Hematopoietic multipotent progenitor cell treated with erythropoietin and hydrocortisone succinate and interleukin-3 and kit ligand, for 15 days (in vitro differentiated cells): Measurements from ENCODE around the gene AXIN1.

Experiments used
- DNase-seq: peaks from one replicate; pipeline ENCODE4 v3.0.0-alpha.2; 2015; ENCODE audit warnings: low spot score

The AXIN1 gene

DNA sequence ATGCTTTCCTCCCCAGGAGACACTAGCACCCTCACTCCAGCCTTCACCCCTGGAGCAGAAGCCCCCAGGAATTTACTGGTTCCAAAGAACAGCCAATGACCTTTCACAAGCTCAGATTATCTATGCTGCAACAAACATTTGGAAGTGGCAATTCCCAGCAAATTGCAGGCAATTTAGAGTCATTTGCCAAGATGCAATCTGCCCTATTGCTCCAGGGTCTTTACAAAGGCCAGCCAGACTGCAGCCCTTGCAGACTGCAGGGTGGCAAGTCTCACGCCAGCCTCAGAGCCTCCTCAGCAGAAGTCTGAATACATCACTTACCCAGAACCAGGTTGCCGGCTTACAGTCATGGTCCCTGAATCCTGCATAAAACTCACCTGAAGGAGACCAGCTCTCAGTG, 21.8 kb downstream of the AXIN1 start:
- no peak for DNase-seq

DNA sequence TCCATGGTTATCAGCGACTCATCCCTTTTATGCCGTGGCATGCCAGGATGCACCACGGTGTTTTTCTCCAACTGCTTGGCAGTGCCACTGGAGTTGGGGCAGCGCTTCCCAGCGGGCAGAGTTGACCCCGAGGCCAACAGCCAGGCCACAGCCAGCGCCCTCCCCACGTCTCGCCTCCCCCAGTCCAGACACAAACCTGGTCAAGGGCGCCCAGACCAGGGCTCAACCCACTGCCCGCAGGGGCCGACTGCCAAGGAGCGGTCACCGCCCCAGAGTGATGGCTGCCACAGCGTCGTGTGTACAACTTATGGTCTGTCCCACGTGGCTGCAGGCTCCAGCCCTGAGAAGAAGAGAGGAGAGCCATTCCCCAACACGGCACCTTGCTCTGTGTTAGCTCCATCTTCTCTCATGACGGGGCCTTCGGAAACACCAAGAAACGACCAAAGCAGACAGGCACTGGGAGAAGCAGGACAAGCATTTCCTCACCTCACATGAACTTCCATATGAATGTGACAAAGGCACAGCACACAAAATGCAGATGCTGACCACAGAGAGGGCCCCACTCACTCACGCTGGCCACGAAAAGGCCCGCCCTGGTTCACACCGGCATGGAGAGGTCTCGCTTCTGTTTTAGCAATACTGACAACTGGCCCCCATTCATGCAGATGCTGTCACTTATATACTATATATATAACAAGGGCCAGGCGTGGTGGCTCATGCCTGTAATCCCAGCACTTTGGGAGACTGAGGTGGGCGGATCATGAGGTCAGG, 27.0 kb downstream of the AXIN1 start:
- DNase-seq, result no peak

DNA sequence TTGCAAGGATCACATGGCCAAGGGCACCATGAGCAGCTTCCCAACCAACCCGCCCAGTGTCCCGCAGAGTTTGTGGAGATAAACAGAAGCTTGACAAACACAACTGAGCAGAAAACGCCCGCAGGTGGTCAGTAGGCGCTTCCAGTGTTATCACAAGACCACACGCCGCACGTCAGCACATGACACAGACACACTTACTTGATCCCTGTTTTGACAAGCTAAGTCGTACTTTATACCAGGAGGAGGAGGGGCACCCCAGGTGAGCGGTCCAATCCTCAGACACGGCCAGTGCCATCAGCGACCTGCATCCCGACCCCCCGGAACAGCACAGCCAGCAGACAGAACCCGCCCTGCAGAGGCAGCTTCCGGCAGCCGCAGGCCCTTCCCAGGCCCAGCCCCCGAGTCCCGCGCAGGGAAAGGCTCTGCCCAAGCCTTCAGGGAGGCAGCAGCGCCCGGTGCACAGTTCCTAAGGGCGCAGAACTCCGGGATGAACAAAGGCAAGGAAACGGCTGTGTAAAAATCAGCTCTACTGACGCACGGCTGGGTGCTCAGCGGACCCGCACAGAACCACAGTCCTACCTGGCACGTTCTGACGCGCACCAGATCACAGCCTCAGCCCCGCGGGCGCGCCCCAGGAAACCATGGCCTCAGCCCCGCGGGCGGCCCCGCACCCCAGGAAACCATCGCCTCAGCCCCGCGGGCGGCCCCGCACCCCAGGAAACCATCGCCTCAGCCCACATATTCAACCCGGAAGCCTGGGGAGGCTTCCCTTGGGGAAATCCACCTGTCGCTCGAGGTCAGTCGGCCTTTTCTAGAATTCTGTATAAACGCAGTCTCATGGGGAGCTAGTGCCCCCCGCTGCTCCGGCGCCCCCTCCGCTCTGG, 27.8 kb downstream of the AXIN1 start:
- peak; percentile 69 for DNase-seq

DNA sequence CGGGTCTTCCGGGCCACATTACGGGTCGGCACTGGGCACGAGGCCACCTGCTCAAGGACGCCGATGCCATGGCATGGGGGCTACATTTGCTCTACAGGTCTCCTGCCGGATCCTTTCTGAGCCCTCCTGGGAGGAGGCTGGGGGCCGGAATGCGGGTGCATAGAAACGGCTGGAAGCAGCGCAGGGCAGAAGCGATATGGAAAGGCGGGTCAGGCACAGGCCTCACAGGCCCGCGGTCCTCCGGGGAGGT, 28.4 kb downstream of the AXIN1 start:
- DNase-seq, result no peak

DNA sequence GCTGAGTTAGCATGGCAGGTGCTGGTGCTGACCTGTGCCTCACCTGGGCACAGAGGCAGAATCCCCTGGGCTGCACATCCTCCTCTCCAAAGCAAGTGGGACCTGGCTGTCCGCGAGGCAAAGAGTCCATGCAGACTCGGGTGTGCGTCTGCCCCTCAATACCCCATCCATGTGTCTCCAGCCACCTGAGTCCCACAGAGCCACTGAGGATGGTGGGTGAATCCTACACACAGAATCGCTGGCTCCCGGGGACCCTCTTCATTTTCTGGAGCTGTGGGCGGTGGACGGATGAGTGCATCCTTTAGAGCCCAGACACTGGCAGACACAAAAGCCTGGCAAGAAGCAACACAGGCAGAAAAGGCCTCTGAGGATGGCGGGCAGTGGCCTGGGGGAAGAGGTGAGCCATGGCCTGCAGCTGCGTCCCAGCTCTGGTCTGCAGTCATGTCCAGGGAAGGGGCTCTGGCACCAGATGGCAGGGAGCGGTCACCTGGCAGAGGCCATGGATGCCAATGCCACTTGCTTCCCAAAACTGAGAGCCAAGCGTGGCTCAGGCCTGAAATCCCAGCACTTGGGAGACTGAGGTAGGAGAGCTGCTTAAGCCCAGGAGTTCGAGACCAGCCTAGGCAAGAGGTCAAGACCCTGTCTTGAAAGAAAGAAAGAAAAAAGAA, 29.9 kb downstream of the AXIN1 start:
- DNase-seq, result no peak

DNA sequence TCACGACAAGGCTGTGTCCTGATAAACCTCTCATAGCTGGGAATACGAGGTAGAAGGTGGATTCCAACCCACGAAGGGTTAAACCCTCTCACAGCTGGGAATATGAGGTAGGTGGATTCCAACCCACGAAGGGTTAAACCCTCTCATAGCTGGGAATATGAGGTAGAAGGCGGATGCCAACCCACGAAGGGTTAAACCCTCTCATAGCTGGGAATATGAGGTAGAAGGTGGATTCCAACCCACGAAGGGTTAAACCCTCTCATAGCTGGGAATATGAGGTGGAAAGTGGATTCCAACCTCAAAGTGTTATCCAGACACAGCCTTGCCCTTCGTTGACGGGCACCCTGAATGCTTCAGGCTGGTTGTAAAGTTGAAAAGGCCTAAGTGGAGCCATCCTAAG, 31.0 kb downstream of the AXIN1 start:
- no peak for DNase-seq

DNA sequence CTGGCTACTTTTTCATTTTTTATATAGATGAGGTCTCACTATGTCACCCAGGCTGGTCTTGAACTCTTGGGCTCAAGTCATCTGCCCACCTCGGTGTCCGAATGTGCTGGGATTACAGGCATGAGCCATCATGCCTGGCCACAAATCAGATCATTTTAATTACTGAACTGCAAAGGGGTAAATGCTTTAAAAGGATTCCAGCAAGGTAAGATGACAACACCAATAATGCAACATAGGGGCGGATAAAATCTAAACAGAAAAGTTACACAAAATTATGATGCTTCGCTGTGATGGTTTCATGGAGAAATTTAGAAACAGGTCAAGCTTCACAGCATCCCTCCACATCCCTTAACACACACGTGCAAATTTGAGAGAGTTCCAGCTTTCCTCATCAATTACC, 32.3 kb downstream of the AXIN1 start:
- no peak for DNase-seq

DNA sequence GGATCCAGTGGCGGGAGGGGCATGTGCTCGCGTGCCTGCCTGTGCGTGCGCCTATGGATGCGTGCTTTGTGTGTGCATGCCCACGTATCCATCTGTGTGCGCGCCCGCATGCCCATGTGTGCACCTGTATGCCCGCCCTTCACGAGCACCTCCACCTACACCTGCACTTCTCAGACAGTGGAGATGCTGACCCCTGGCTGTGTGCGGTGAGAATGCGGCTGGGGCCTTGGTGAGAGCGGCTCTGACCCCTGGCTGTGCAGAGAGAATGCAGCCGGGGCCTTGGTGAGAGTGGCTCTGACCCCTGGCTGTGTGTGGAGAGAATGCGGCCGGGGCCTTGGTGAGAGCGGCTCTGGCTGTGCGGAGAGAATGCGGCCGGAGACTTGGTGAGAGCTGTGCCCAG, 33.9 kb downstream of the AXIN1 start:
- DNase-seq, result no peak

DNA sequence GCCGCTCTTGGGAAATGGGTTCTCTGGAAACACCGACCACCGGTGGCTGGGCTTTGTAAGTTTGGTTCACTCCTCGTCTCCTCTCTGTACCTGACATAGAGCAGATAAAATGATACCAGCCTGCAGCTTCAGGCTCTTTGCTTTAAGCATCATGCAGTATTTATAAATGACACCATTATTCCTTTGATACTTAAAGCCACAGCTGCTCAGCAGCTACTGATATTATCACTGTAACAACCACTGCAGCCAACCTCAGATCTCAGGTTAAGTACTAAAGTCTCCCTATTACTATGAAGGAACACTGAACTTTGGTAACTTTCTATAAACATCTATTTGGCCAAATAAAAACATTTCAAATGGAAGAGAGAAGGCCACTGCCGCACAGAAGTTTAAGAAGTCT, 34.9 kb downstream of the AXIN1 start:
- DNase-seq, result no peak

DNA sequence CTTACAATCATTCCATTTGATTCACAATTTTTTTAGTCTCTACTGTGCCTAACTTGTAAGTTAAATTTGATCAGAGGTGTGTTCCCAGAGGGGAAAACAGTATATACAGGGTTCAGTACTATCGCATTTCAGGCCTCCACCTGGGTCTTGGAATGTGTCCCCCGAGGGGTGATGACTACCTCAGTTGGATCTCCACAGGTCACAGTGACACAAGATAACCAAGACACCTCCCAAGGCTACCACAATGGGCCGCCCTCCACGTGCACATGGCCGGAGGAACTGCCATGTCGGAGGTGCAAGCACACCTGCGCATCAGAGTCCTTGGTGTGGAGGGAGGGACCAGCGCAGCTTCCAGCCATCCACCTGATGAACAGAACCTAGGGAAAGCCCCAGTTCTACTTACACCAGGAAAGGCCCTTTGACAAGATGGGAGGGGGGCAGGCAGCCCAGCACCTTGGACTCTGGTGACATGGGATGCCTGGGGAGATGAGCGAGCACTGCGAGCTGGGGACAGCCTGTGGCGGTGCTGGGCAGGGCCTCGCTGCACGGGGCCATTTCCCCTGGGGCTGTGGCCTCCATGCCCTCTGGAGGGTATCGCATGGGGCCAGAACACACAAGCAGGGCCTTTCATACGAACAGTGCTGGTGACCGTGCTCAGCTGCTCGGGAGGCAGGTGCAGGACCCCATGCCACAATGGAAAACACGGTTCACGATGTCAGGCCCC, 35.6 kb downstream of the AXIN1 start:
- DNase-seq, result no peak

DNA sequence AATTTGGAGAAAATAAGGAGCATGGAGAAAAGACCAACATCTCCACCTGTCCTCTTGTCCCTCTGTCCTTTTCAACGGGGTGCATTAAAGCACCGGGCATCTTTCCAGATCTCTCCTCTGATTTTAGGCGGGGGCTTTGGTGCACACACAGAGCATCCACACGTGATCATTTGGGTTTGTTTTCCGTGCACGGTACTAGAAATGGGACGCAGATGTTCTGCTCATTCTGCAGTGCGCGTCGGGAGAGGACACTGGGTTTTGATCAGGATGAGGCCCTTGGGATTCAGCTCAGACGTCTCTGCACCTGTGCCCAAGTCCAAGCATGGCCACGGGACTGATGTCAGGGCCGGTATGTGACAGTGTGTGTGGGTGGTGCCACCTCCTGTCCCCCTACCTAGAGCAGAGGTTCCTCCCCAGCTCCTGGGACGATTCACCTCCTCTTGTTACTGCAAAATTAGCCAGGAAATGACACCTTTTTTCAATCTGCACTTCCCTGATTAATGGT, 37.7 kb downstream of the AXIN1 start:
- no peak for DNase-seq

DNA sequence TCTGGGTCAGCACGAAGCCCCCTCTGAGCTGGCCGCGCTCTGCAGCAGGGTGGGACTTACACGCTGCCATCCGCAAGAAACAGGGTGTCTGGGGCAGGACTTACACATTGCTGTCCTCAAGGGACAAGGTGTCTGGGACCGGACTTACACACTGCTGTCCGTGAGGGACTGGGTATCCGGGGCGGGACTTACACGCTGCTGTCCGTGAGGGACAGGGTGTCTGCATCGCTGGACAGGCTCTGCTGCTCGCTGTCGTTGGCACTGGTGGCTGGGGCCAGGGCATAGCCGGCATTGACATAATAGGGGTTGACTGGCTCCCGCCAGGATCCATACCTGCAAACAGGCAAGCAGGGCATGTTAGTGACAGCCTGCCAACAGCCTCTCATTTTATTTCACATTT, 38.2 kb downstream of the AXIN1 start:
- DNase-seq, result no peak

DNA sequence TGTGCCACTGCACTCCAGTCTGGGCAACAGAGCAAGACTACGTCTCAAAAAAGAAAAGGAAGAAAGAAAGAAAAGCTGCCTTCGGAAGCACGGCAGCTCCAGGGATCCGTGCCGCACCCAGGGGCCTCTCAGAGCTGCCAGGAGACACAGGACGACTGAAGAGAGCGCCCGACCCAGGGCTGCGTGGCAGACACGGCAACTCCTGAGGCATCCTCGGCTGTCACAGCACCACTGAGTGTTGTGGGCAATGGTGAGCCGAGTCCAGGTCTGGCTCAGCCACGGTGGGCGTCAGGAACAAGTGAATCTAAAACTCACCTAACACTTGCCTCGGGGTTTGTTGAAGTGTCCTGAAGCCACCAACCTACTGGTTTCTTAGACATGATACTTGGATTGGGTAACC, 40.8 kb downstream of the AXIN1 start:
- DNase-seq, result no peak

DNA sequence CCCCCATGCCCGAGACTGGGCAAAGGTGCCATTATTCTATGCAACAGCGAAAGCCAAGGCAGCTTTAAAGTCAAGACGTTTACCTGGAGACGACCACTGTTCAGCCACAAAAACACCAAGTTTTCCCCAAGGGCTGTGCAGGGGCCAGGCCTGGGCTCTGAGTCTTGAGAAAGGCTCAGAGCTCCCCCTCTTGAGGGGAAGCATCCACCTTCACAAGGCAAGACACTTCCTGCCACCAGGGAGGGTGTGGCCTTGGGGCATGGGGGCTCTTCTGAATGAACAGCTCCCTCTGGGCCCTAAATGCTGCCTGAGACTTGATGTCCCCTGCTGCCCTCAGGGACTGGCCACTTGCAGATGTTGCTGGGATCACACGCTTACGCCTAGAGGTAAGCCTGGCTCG, 43.0 kb downstream of the AXIN1 start:
- no peak for DNase-seq

DNA sequence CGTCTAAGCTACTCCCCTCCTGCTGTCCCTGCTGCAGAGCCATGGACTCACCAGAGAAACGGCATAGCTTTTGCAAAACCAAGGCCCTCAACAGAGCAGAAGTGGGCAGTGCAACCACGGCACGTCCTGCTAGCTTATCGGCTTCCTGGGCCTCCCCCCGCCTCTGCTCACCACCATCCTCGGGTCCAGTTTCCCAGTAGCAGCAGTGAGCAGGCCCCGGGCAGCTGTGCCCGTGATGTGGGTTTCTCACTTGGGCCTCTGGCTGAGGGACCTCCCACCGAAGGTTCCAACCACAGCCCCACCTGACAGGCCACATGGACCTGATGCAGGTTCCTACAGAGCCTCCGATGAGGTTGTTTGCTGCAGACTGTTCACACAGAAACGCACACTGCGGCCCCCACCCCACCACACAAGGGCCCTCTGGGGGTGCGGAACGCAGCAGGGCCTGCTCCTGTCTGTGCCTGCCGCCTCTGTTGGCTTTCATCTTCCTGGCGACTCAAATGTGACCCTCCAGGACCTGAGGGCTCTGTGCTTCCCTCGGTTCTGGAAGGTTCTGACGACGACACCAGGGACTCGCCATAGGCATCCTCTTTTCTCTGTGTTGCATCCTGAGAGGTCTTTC, 44.7 kb downstream of the AXIN1 start:
- DNase-seq, result no peak

DNA sequence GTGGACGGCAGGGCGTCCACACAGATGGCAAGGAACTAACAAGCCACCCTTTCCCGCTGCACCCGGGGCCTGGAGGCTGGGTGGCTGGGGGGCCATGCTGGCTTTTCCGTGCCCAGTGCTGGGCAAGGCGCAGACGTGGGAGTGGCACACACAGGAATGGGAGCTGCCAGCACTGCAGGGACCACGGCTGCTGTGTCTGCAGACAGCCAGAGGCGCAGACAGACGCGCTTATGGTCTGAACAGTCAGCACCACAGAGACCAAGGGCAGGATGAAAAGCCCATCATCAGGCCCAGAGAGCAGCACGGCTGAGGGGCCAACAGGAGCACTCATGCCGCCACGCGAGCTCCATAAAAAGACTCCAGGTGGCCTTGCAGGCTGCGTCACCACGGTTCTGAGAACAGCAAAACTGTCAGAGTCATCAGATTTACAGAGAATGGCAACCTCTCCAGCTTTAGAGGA, 45.6 kb downstream of the AXIN1 start:
- DNase-seq, result no peak

DNA sequence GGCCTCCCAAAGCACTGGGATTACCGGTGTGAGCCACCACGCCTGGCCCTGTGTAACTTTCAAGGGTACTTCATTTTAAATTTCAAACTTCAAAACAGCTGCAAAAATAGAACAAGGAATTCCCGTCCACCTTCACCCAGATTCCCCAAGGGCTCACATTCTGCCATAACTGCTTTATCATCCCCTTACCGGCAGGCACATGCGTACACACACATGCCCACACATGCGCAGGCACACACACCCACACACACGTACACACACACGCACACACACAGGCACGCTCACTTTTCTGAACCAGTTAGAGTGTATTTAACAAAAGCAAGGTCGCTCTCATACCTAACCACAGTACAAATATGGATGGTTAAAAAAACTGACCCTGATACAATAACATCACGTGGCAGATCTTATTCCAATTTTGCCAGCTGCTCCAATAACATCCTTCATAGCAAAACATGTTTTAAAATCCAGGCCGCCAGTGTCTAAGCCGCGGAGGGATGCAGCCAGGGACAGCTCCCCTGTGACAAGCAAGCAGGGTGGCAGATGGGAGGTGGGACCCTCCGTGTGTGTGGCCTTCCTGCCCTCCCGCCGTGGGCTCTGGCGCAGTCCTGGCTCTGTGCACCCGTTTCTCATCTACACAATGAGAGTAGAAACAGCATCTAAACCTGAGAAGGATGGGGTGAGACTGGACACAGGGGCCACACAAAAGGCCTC, 46.5 kb downstream of the AXIN1 start:
- DNase-seq, result no peak

DNA sequence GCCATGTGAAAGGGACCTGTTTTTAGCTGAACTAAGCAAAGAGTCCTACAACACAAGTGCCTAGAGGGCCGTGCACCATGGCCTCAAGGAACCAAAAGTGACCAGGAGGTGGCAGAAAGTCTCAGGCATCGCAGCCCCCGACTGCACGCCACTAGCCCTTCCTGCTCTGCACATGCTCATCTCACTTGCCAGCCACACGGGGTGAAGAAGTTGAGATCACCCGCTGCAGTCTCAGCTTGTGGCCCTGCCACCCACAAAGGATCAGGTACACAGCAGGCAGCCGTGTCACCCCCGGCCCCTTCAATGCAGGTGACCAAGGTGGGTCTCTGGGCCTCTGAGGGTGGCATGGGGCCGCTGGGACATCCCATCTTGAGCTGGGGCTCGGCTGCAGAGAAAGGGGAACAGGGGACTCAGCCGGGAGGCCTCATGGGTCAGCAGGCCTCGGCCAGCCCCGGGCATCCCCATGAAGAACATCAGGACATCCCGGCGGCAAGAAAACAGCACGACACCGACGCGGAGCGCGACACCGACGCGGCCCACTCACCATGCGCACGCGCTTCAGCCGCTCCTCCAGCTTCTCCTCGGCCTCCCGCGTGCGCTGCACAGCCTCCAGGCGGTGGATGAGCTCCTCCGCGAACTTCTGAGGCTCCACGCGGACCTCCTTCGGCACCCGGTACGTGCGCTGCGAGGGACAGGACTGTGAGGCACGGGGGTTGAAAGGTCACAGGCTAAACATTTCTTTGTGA, 48.6 kb downstream of the AXIN1 start:
- peak; percentile 10 for DNase-seq

DNA sequence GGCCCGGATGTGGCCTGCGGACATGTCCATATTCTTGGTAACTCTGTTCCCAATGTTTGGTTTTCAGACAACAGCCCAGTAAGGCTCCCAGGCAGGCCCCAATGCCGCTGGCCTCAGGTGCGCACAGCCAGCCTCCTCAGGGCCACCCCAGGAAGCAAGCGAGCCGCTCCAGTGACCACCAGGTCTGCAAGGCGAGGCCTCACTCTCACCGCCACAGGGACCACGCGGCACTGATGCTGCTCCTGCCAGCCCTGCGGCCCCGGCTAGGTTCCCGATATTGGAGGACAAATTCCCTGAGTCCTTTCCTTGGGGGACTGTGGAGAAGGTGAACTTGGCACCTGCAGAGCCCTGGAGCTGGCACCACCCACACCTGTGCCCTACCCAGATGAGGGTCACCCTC, 50.6 kb downstream of the AXIN1 start:
- no peak for DNase-seq

DNA sequence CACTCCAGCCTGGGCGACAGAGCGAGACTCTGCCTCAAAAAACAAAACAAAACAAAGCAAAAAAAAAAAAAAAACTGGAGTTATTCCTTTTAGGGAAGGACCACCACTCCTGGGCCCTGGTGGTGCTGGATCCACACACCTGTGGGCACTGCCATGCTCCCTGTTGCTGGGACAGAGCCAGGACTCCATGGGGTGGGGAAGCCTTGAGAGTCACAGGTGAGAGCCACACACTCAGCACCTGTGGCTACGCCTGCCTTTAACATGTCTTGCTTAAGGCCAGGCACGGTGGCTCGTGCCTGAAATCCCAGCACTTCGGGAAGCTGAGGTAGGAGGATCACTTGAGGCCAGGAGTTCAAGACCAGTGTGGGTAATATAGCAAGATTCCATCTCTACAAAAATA, 51.3 kb downstream of the AXIN1 start:
- DNase-seq, result no peak
